Endodermal cell (in vitro differentiated cells): Measurements from ENCODE around the gene CELF1. TPM values are rescaled to one million over a fixed set of nuclear protein-coding genes. Genes with fewer than 3 reads are reported as not detected.
A peak's percentile ranks its signal among the peaks of the same experiment; 100 is the strongest.
"Not testable (repeated sequence)": the region's sequence is repeated elsewhere in the genome, so short reads cannot be mapped to it uniquely, and the experiment has no call there.

ENCODE experiments used
- DNase-seq: peaks from one replicate; pipeline ENCODE4 v3.0.0-alpha.2; 2017
- H3K27ac ChIP-seq: 2 replicates; pipeline ENCODE4 v1.5.1; 2013; ENCODE audit warnings: mild to moderate bottlenecking, low read depth, low read length, moderate library complexity
- H3K27me3 ChIP-seq: 2 replicates; pipeline ENCODE4 v1.6.1; 2013; ENCODE audit warnings: mild to moderate bottlenecking, low read length, moderate library complexity; ENCODE audit not compliant: insufficient read depth, control insufficient read depth, poor library complexity, severe bottlenecking
- H3K36me3 ChIP-seq: 2 replicates; pipeline ENCODE4 v1.7.0; 2013; ENCODE audit warnings: mild to moderate bottlenecking, low read length, moderate library complexity; ENCODE audit not compliant: control insufficient read depth, insufficient read depth
- H3K4me1 ChIP-seq: one replicate; pipeline ENCODE4 v1.7.0; 2013; ENCODE audit warnings: low read length; ENCODE audit not compliant: control insufficient read depth, insufficient read depth
- H3K4me3 ChIP-seq: 2 replicates; pipeline ENCODE4 v1.5.1; 2013; ENCODE audit warnings: mild to moderate bottlenecking, low read length, moderate library complexity
- H3K9ac ChIP-seq: 2 replicates; pipeline ENCODE4 v1.6.1; 2013; ENCODE audit warnings: mild to moderate bottlenecking, low read length, moderate library complexity; ENCODE audit not compliant: poor library complexity, severe bottlenecking; ENCODE audit errors: extremely low read depth
- H3K9me3 ChIP-seq: 2 replicates; pipeline ENCODE4 v1.6.1; 2013; ENCODE audit warnings: mild to moderate bottlenecking, low read length, moderate library complexity; ENCODE audit not compliant: control insufficient read depth
- H3K27ac Mint-ChIP-seq: 2 replicates; pipeline ENCODE4 v1.8.0; 2020; ENCODE audit warnings: mixed read lengths
- H3K27me3 Mint-ChIP-seq: 2 replicates; pipeline ENCODE4 v1.8.0; 2021; ENCODE audit warnings: mild to moderate bottlenecking, mixed read lengths; ENCODE audit not compliant: insufficient read depth
- H3K36me3 Mint-ChIP-seq: 2 replicates; pipeline ENCODE4 v1.8.0; 2020; ENCODE audit warnings: low read depth, mixed read lengths
- H3K4me1 Mint-ChIP-seq: 2 replicates; pipeline ENCODE4 v1.8.0; 2020; ENCODE audit warnings: mixed read lengths
- H3K4me3 Mint-ChIP-seq: 2 replicates; pipeline ENCODE4 v1.8.0; 2020; ENCODE audit warnings: mild to moderate bottlenecking, moderate library complexity, mixed read lengths
- H3K9me3 Mint-ChIP-seq: 2 replicates; pipeline ENCODE4 v1.8.0; 2020; ENCODE audit warnings: mild to moderate bottlenecking, mixed read lengths
- CTCF ChIP-seq: fragments of 200-600 bp; sonication (generic); conservative IDR thresholded peaks from 2 replicates; pipeline ENCODE4 v1.5.0; 2021; ENCODE audit warnings: antibody characterized with exemption, mild to moderate bottlenecking
- WGBS, 2 experiments: methylation state at CpG; one replicate each; pipeline versions ENCODE4 v1.1.5 to v1.1.7; 2013; ENCODE audit warnings: missing lambda C conversion rate in 2 of 2, mixed read lengths in 1 of 2; ENCODE audit not compliant: insufficient coverage in 1 of 2, insufficient read length in 1 of 2; 5-methylcytosine and 5-hydroxymethylcytosine counted together
- total RNA-seq, 2 donors: library from RNA; stranded (reverse); fragmentation: NEBNext Ultra II Directional in 1 of 2; extraction: Animal tissue kit (Norgen Biotek cat#: 25700) in 1 of 2; gene quantifications; 2 replicates in 1 of 2; 3 replicates in 1 of 2; pipeline ENCODE4 v1.2.1, GENCODE V29; 2021

CELF1 gene
- total RNA-seq, 2 donors from 2014 or later: 202 to 205 TPM

DNA sequence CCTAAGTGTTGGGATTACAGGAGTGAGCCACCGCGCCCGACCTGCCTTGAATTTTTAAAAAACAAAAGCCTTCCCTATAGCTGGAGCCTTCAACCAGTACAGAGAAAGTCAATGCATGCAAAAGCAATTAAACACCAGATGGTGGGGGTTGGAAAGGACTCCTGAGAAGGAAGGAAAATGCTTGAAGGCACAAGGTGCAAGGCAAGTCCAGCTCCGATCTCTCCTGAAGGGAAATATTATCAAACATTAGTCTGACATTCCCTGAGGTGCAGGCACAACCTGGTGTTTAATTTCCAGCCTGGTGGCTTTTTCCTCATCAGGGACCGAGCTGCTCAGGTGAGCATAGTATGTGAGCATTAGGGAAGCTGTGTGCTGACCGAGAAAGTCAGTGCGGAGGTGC is 91.1 kb downstream of the CELF1 start:
- DNase-seq: no peak
- Histone ChIP-seq H3K9ac (no peak overlapping the region), H3K4me1 (no peaks in the 10 kb centered on the region), H3K27ac (no peak overlapping the region), H3K36me3 (peaks cover 55% of the 10 kb centered on the region), H3K9me3 (no peaks in the 10 kb centered on the region), H3K27me3 (no peaks in the 10 kb centered on the region), H3K4me3 (no peak overlapping the region)
- peak overlapping the region; percentile 48 for H3K27ac Mint-ChIP-seq
- no peak overlapping the region for H3K4me3 Mint-ChIP-seq
- H3K9me3 Mint-ChIP-seq: no peaks in the 10 kb centered on the region
- WGBS, 2 experiments: 96 to 97% methylated on average over 4 to 5 of the region's 7 CpGs
- peaks cover 46% of the 10 kb centered on the region for H3K36me3 Mint-ChIP-seq
- TF ChIP-seq CTCF: no peak
- H3K27me3 Mint-ChIP-seq: no peaks in the 10 kb centered on the region
- H3K4me1 Mint-ChIP-seq: peaks cover 2% of the 10 kb centered on the region

DNA sequence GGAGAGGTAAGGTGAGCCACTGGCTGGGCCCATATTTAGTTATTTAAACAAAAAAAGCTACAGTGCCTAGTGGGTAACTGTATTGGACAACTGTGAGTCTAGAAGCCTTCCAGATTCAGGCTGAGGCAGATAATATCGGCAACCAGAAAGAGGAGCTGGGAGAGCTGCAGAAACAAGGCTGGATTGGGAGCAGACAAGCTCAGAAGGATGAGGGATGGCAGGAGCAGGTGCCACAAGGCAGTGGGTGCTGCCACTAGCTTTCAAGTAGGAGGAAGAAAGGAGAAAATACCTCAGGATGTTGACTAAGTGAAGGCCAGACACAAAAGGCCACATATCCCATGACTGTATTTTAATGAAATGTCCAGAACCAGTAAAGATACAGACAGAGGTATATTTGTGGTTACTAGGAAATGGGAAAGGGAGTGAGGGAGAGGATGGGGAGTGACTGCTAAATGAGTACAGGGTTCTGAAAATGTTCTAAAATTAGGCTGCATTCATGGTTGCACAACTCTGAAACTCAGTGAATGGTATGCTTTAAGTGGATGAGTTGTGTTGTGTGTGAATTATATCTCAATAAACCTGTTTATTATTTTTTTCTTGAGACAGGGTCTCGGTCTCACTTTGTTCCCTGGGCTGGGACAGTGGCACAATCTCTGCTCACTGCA is 92.2 kb downstream of the CELF1 start:
- H3K4me3 Mint-ChIP-seq: no peak overlapping the region

GRCh38 chr11:47454258-47454671 is 98.7 kb downstream of the CELF1 start:
- DNase-seq: peak; percentile 88
- H3K4me3 ChIP-seq, H3K4me1 ChIP-seq, H3K9me3 Mint-ChIP-seq, H3K27me3 Mint-ChIP-seq, H3K36me3 ChIP-seq, H3K4me3 Mint-ChIP-seq, H3K9ac ChIP-seq, H3K9me3 ChIP-seq, H3K27me3 ChIP-seq, H3K4me1 Mint-ChIP-seq, H3K27ac ChIP-seq: not testable (repeated sequence)
- 81 to 100% methylated on average over 1 to 7 of the region's 8 CpGs for WGBS, 2 experiments
- Mint-ChIP-seq H3K36me3 (peaks cover 11% of the 10 kb centered on the region), H3K27ac (peak overlapping the region; percentile 77)
- peak; percentile 86 for TF ChIP-seq CTCF

More for the DNA sequence above, 92.2 kb downstream of the CELF1 start:
- Histone ChIP-seq H3K4me1 (no peaks in the 10 kb centered on the region), H3K27ac (no peak overlapping the region), H3K9me3 (no peaks in the 10 kb centered on the region), H3K36me3 (peaks cover 43% of the 10 kb centered on the region), H3K4me3 (no peak overlapping the region), H3K9ac (no peak overlapping the region), H3K27me3 (no peaks in the 10 kb centered on the region)
- H3K4me1 Mint-ChIP-seq: no peaks in the 10 kb centered on the region
- no peak for TF ChIP-seq CTCF
- no peaks in the 10 kb centered on the region for H3K9me3 Mint-ChIP-seq
- WGBS, 2 experiments: 94 to 100% methylated on average over 2 of the region's 2 CpGs
- no peaks in the 10 kb centered on the region for H3K27me3 Mint-ChIP-seq
- no peak for DNase-seq
- H3K36me3 Mint-ChIP-seq: peaks cover 41% of the 10 kb centered on the region
- H3K27ac Mint-ChIP-seq: peak overlapping the region; percentile 18
